GM19328 (cell line): ENCODE data around the gene SLC47A2.
"Not testable (repeated sequence)": the region's sequence is repeated elsewhere in the genome, so short reads cannot be mapped to it uniquely, and the experiment has no call there.

Experiments
- ATAC-seq: cut with Tn5 transposase; IDR thresholded peaks from one replicate; pipeline ENCODE4 v1.9.1; 2021; ENCODE audit warnings: mild to moderate bottlenecking, moderate library complexity; ENCODE audit not compliant: unreplicated experiment

Gene SLC47A2, protein sequence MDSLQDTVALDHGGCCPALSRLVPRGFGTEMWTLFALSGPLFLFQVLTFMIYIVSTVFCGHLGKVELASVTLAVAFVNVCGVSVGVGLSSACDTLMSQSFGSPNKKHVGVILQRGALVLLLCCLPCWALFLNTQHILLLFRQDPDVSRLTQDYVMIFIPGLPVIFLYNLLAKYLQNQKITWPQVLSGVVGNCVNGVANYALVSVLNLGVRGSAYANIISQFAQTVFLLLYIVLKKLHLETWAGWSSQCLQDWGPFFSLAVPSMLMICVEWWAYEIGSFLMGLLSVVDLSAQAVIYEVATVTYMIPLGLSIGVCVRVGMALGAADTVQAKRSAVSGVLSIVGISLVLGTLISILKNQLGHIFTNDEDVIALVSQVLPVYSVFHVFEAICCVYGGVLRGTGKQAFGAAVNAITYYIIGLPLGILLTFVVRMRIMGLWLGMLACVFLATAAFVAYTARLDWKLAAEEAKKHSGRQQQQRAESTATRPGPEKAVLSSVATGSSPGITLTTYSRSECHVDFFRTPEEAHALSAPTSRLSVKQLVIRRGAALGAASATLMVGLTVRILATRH

DNA sequence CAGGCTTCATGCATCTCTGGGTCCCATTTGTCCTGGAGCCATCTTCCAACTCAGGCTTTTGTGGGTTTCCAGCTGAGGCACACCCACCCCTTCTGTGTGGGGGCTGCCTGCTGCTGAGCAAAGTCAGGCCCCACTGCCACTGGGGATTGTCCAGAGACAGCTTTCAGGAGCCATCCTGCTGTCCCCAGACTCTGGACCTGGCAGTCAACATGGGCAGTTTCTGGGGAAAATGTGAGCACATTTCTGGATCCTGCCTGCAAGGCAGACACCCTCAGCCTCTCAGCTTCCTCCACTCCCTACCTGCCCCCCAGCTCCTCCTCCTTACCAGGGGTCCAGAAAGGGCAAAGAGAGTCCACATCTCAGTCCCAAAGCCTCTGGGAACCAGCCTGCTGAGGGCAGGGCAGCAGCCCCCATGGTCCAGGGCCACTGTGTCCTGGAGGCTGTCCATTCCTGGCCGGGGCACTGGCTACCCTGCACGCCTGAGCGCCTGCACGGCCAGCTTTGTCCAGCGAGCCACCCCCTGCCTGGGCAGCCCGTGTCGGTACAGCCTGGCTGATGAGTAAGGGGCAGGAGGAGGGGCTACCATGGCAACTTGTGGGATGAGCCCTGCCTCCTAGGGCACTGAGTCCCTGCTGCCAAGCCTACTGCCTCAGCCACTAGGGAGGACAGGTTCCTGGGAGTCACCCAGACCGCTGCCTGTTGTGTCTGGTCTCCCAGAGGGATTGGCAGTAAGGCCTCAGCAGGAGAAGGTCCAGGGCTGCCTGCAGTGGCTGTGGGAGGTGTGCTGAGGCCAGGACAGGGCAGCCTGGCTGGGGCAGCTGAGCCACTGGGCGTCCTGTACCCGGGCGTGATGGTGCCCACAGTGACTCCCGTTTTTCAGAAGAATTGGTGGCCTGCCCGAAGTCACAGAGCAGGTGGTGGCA is at the start of gene SLC47A2:
Gene SLC47A2, minus strand, starts transcription at position 477 of the 923 bp plus-strand sequence. Its CDS starts 29 bp downstream, at position 448.
- no peak for ATAC-seq

DNA sequence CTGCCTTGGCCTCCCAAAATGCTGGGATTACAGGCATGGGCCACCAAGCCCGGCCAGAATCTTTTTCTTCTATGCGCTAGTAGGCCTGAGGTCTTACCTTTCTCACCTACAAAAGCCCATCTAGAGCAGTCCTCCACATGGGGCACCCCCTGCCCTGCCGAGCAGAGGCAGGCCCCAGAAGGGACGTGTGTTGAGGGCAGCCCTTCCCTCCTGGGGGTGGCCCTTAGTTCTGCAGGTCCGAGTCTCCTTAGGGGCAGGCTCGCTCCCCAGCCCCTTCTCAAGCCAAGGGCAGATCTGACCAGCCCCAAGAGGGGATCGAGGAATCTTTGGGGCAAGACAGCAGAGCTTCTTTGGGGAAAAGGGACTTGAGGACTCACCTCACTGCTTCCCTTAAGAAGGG is 49.6 kb upstream of the SLC47A2 start:
- no peak for ATAC-seq

DNA sequence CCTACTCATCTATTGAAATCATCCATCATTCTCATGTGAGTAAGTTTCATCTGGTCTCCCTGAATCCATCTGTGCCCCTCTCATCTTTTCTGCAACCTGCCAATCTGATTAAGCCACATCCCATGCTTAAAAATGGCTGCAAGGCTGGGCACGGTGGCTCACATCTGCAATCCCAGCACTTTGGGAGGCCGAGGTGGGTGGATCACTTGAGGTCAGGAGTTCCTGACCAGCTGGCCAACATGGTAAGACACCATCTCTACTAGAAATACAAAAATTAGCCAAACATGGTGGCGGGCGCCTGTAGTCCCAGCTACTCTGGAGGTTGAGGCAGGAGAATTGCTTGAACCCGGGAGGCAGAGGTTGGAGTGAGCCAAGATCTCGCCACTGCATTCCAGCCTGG is 47.6 kb upstream of the SLC47A2 start:
- ATAC-seq: not testable (repeated sequence)

- no peak for ATAC-seq
Observed at GRCh38 chr17:19763416-19763815, 47.0 kb upstream of the SLC47A2 start.

DNA sequence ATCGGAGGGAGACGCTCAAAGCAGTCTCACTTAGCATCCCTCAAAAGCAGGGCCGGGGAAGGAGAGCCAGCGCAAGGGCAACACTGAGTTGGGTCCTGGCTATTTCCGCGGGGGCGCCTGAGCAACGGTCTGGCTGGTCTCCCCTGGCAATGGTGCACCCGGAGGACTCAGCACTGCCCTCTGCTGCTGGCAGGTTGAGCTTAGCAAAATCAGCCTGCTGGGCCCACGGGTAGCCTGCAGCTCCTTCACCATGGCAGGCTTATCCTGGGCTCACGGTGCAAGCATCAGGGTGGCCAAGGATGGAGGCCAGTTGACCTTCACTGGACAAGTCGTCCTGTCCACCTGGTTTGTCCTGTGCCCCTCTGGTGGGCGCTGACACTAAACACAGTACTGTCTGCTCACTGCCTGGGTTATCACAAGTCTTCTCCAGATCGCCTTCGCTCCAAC is 46.2 kb upstream of the SLC47A2 start:
- ATAC-seq: no peak

DNA sequence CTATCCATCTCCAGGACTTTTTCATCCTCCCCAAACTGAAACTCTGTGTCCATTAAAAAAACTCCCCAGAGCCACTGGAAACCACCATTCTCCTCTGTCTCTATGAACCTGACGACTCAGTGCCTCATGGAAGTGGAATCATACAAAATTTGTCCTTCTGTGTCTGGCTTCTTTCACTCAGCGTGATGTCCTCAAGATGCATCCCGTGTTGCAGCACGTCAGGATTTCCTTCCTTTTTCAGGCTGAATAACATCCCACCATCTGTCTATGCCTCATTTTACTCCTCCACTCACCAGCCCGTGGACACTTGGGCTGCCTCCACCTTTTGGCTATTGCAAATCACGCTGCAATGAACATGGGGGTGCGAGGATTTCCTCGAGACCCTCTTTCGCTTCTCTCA is 44.4 kb upstream of the SLC47A2 start:
- no peak for ATAC-seq

GRCh38 chr17:19759568-19760549 is 43.5 kb upstream of the SLC47A2 start:
- ATAC-seq: no peak

DNA sequence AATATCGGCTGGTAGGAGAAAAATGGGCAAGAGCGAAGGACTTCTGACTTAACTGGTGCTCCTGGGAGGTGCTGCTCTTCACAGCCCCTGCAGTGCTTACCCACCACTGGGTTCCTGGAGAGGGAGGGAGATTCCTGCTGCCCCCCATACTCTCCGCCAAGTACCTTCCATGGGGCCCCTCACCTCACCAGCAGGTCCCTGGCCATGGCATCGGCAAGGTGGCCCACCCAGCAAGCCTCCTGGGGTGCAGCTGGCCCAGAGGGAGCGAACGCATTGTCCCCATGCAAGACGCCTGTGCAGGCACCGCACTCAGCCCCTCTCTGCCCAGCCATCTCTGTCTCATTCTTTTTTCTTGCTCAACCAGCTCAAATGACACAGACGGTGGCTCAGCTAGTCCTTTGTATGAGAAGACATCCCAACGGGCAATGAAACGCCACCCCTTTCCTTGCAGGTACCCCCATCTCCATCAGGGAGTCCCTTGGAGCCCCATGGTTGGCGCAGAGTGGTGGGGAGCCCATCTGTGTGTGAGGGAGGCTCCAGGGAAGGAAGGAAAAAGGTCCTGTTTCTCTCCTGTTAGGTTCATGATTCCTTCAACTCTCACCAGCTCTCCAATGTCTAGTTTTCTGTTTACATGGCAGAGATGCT is 41.3 kb upstream of the SLC47A2 start:
- no peak for ATAC-seq

GRCh38 chr17:19756546-19756945 is 40.2 kb upstream of the SLC47A2 start:
- ATAC-seq: no peak

- no peak for ATAC-seq
Observed at GRCh38 chr17:19755821-19756510, 39.6 kb upstream of the SLC47A2 start.

DNA sequence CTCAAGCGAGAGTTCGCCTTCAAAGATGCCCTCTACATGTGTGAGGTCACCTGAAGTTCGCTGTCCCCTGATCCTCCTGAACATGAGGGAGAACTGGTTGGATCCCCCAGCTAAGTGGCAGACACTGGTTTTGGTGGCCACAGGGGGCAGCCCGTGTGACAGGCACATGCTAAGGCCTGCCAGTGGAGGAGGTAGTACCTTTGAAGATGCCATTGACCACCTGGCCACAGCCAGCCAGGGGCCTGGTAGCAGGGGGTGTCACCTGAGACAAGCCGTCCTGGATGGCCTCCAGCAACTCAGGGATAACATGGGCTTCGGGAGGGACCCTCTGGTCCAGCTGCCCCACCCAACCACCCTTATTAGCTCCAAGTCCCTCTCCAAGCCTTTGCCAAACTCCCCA is 39.0 kb upstream of the SLC47A2 start:
- no peak for ATAC-seq

DNA sequence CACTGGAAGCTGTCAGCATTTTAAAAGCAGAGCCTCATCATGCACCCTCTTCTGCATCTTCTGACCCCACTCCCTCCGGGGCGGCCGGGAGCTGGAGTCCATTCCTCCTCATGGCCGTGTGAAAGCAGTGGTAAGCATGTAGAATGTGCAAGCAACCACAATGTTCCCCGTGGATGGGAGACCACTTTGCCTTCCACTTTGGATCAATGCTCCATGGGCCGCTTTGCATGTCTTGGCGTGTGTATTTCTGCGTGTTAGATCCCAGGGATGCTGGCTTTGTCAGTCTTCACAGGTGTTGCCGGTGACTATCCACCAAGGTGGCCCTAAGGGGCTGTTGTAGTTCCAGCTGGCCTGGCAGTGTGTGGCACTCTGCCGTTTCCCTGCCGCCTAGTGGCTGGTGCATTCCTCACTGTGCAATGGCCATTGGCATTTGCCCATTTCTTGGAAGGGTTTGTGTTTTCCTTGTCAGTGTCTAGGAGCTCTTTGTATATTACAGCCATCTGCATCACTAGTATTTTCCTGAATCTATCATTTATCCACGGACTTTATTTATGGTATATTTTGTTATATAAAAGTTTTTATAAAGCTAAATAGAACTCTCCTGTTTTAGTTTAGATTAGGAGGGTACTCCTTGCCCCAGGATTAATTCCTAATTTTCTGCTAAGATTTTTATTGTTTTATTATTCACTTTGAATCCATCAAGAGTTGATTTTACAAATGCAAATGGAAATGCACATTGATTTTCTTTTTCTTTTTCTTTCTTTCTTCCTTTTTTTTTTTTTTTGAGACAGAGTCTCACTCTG is 37.5 kb upstream of the SLC47A2 start:
- no peak for ATAC-seq

GRCh38 chr17:19753051-19753509 is 36.7 kb upstream of the SLC47A2 start:
- ATAC-seq: no peak

- ATAC-seq: no peak
Observed at GRCh38 chr17:19752216-19753050, 36.0 kb upstream of the SLC47A2 start.

DNA sequence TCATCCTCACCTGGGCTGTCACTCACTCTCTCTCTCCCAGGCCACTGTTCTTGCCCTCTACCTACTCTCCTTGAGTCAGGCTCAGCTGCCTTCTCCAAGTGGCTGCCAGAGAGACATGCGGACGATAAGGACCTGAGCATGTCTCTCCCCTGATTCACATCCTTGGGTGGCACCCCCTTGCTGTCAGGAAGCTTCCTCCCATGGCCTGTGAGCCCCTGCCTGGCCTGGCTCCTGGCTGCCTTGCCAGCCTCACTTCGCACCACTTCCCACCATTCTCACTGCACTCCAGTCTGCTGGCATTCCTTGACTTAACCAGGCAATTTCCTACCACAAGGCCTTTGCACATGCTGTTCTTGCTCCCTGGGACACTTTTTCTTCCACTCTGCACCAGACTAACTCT is 34.5 kb upstream of the SLC47A2 start:
- no peak for ATAC-seq

GRCh38 chr17:19750020-19750572 is 33.7 kb upstream of the SLC47A2 start:
- ATAC-seq: no peak

- ATAC-seq: no peak
Observed at GRCh38 chr17:19748807-19749193, 32.4 kb upstream of the SLC47A2 start.
